Thoracic aorta (tissue), 2 donors: Measurements from ENCODE around the gene ACTG1. TPM values are rescaled to one million over a fixed set of nuclear protein-coding genes. Genes with fewer than 3 reads are reported as not detected.

ENCODE experiments used
- ATAC-seq: fragments of 150-250 bp; one replicate; pipeline ENCODE4 v1.8.0; 2017; ENCODE audit warnings: low read depth; ENCODE audit not compliant: insufficient number of reproducible peaks, low FRiP score
- DNase-seq: peaks from one replicate; pipeline ENCODE4 v3.0.0-alpha.2; 2020; ENCODE audit warnings: low spot score
- H3K27ac ChIP-seq, 2 donors: fragments of 200-600 bp; sonication (generic); 1 replicate in 1 of 2; 2 replicates in 1 of 2; pipeline ENCODE4 v1.5.1; 2016; ENCODE audit warnings: mild to moderate bottlenecking in 2 of 2, moderate library complexity in 2 of 2
- H3K27me3 ChIP-seq: fragments of 200-600 bp; sonication (generic); replicated peaks from 2 replicates; pipeline ENCODE4 v1.6.0; 2016; ENCODE audit warnings: mild to moderate bottlenecking; ENCODE audit not compliant: insufficient read depth
- H3K36me3 ChIP-seq: fragments of 200-600 bp; sonication (generic); one replicate; pipeline ENCODE4 v1.5.1; 2016
- H3K4me1 ChIP-seq, 2 donors: fragments of 200-600 bp; sonication (generic); 1 replicate in 1 of 2; 2 replicates in 1 of 2; pipeline versions ENCODE4 v1.5.1 to v1.6.0; 2016; ENCODE audit warnings: low read depth in 2 of 2, mild to moderate bottlenecking in 1 of 2; ENCODE audit not compliant: control insufficient read depth in 1 of 2
- H3K4me3 ChIP-seq: fragments of 200-600 bp; sonication (generic); 2 replicates; pipeline ENCODE4 v1.5.1; 2016; ENCODE audit warnings: mild to moderate bottlenecking
- H3K9me3 ChIP-seq: fragments of 200-600 bp; sonication (generic); 2 replicates; pipeline ENCODE4 v1.5.1; 2016
- CTCF ChIP-seq: fragments of 200-600 bp; sonication (generic); IDR thresholded peaks from one replicate; pipeline ENCODE4 v1.5.1; 2019; ENCODE audit warnings: antibody characterized with exemption
- total RNA-seq, 2 donors: library from RNA; depleted of rRNA; stranded (reverse); fragments of >200 nt; gene quantifications; one replicate each; pipeline versions ENCODE4 v1.1.0 to v1.2.3, GENCODE V29; 2016

The ACTG1 gene
- total RNA-seq = 1,000 to 10,000 TPM; 4,421 to 4,935 TPM

DNA sequence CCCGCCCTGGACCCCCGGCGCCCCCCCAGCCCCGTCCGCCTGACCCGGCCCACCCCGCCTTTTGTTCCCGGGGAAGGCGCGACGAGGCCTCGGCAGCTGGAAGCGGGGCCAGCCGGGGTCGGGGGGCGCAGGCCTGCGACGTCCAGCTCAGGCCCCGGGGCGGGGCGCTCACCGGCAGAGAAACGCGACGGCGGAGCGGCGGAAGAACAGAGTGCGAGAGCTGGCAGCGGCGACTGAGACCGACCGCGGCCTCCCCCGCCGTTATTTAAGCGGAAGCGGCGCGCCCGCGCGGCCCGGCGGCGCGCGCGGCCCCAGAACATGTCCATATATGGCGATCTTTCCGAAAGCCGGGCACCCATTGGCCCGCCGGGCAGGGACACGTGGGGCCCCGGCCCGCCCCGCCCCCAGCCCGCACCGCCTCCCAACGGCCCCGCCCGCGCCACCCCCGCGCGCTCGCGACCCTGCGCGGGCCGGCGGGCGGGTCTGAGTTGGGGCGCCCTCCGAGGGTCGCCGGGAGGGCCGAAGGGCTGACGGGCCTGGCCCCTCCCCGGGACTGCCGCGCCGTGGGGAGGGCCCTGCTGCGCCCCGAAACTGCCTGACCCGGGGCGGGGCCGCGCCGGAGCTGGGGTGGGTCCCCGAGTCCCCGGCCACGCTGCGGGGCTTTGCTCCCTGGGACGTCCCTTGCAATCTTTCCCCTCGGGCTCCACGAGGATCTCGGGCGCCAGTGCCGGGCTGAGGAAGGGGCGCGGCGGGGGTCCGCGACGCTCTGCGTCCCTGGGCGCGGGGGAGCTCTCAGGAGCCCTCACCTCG, at the start of gene ACTG1:
Gene ACTG1 (minus strand): TSS at position 238 of the 810 bp plus-strand sequence. CDS start 445 bp downstream, outside the sequence.
- Histone ChIP-seq H3K9me3 (no peaks in the 10 kb centered on the region), H3K36me3 (peaks cover 39% of the 10 kb centered on the region), H3K4me1 (peaks cover 23 to 24% of the 10 kb centered on the region in 2 donors), H3K27me3 (no peaks in the 10 kb centered on the region), H3K4me3 (peak within 1 kb of the TSS; percentile 99), H3K27ac (peak within 1 kb of the TSS; percentile 99 to 100)
- TF ChIP-seq CTCF = no peak
- ATAC-seq = peak; percentile 62
- no peak for DNase-seq

DNA sequence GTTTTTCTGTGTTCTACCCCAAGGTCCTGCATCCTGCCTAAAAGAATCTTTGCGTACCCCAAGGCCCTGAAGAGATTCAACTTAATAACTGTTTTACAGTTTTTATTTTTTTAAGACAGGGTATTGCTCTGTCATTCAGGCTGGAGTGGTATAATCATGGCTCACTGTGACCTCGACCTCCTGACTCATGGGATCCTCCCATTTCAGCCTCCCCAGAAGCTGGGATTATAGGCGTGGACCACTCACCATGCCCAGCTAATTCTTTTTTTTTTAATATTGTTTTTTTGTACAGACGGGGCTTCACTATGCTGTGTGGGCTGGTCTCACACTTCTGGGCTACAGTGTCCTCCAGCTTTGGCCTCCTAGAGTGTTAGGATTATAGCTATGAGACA, 48.9 kb upstream of the ACTG1 start:
- H3K27ac ChIP-seq = peak overlapping the region in 1 of 2 donors; percentile 0

DNA sequence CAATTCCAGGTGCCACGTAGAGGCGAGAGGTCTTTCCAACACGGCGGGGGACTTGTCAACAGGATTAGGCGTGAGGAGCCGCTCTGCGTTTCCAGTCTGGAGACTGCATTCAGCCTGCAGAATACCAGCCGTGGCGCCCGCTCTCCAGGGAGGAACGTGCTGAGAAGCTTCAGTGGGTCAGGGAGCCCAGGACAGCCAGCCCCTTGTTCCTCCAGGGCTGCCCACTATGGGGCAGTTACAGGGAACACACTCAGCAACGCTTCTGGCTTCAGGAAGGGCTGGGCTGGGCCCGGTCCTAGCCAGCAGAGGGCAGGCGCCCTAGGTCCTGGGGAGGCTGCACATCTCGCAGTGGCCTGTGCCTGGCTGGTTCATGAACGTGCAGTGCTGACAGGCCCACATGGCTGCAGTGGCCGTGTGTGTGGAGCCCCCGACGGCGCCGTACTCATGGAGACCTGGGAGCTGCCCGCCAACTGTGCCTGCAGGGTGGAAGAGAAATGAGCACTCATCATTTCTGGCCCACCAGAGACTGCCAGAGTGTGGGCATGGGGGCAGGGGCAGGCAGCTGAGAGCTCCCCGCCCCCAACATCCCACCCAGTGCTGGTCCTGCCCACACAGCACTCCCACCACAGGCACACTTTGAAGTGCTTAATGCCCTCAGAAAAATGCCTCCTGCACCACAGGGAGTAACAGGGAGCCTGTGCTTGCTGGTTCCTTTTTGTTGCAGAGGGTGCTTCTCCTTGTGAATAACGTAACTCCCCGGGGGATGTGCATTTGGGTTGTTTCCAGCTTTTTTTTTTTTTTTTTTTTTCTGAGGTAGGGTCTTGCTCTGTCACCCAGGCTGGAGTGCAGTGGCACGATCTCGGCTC, 46.6 kb upstream of the ACTG1 start:
- ATAC-seq (no peak), DNase-seq (no peak)
- H3K9me3 ChIP-seq = no peaks in the 10 kb centered on the region
- peaks cover 20 to 52% of the 10 kb centered on the region in 2 donors for H3K4me1 ChIP-seq
- H3K27ac ChIP-seq = no peak overlapping the region
- no peak overlapping the region for H3K4me3 ChIP-seq
- peaks cover 49% of the 10 kb centered on the region for H3K36me3 ChIP-seq
- no peaks in the 10 kb centered on the region for H3K27me3 ChIP-seq
- TF ChIP-seq CTCF = no peak

More for the DNA sequence above, 48.9 kb upstream of the ACTG1 start:
- Histone ChIP-seq H3K36me3 (peaks cover 48% of the 10 kb centered on the region), H3K4me3 (no peak overlapping the region), H3K27me3 (no peaks in the 10 kb centered on the region), H3K4me1 (peaks cover 32 to 63% of the 10 kb centered on the region in 2 donors), H3K9me3 (no peaks in the 10 kb centered on the region)
- no peak for DNase-seq
- no peak for ATAC-seq
- TF ChIP-seq CTCF = no peak

GRCh38 chr17:81558115-81558468, 45.5 kb upstream of the ACTG1 start:
- Histone ChIP-seq H3K27me3 (no peaks in the 10 kb centered on the region), H3K4me1 (peaks cover 21 to 52% of the 10 kb centered on the region in 2 donors), H3K9me3 (no peaks in the 10 kb centered on the region), H3K36me3 (peaks cover 44% of the 10 kb centered on the region), H3K27ac (no peak overlapping the region), H3K4me3 (no peak overlapping the region)
- ATAC-seq = no peak
- no peak for DNase-seq
- TF ChIP-seq CTCF = no peak
